HG03280 (cell line): ENCODE results near the gene KRT37.
"Not testable (repeated sequence)": the region's sequence is repeated elsewhere in the genome, so short reads cannot be mapped to it uniquely, and the experiment has no call there.

Source experiments
- ATAC-seq: cut with Tn5 transposase; IDR thresholded peaks from one replicate; pipeline ENCODE4 v1.9.1; 2021; ENCODE audit warnings: mild to moderate bottlenecking, moderate library complexity; ENCODE audit not compliant: unreplicated experiment

The KRT37 gene

GRCh38 chr17:41407226-41407625, 17.2 kb downstream of the KRT37 start:
- ATAC-seq = no peak

- ATAC-seq = no peak
Measured at GRCh38 chr17:41406205-41406604, 18.2 kb downstream of the KRT37 start.

GRCh38 chr17:41404024-41404671, 20.2 kb downstream of the KRT37 start:
- no peak for ATAC-seq

GRCh38 chr17:41403404-41404023, 20.9 kb downstream of the KRT37 start:
- no peak for ATAC-seq

- no peak for ATAC-seq
Measured at GRCh38 chr17:41402161-41402560, 22.2 kb downstream of the KRT37 start.

GRCh38 chr17:41396996-41397660, 27.3 kb downstream of the KRT37 start, which contains the start of gene KRT31:
KRT31 (minus strand) TSS chr17:41397608; CDS start chr17:41397539, 69 bp downstream.
- no peak for ATAC-seq

- no peak for ATAC-seq
Measured at GRCh38 chr17:41396340-41396739, 28.0 kb downstream of the KRT37 start.

GRCh38 chr17:41395611-41396010, 28.8 kb downstream of the KRT37 start:
- ATAC-seq = no peak

- not testable (repeated sequence) for ATAC-seq
Measured at GRCh38 chr17:41395044-41395443, 29.3 kb downstream of the KRT37 start.

GRCh38 chr17:41394254-41394996, 30.0 kb downstream of the KRT37 start:
- ATAC-seq = no peak

GRCh38 chr17:41393826-41394225, 30.6 kb downstream of the KRT37 start:
- ATAC-seq = no peak

GRCh38 chr17:41393294-41393693, 31.1 kb downstream of the KRT37 start:
- ATAC-seq = no peak

- no peak for ATAC-seq
Measured at GRCh38 chr17:41392278-41392677, 32.1 kb downstream of the KRT37 start.

- ATAC-seq = no peak
Measured at GRCh38 chr17:41391535-41391934, 32.9 kb downstream of the KRT37 start.

- ATAC-seq = no peak
Measured at GRCh38 chr17:41390411-41390938, 33.9 kb downstream of the KRT37 start.

- no peak for ATAC-seq
Measured at GRCh38 chr17:41387670-41388069, 36.7 kb downstream of the KRT37 start.

GRCh38 chr17:41386227-41386626, 38.2 kb downstream of the KRT37 start:
- ATAC-seq = no peak

- no peak for ATAC-seq
Measured at GRCh38 chr17:41383690-41384089, 40.7 kb downstream of the KRT37 start.

GRCh38 chr17:41382394-41382793, 42.0 kb downstream of the KRT37 start:
- no peak for ATAC-seq

- not testable (repeated sequence) for ATAC-seq
Measured at GRCh38 chr17:41381943-41382342, 42.4 kb downstream of the KRT37 start, which contains the start of gene KRT34. KRT34 (minus strand) TSS chr17:41382306; CDS start chr17:41382246, 60 bp downstream.

GRCh38 chr17:41380091-41380490, 44.3 kb downstream of the KRT37 start:
- not testable (repeated sequence) for ATAC-seq
